Jurkat, Clone E6-1 (cell line): ENCODE data around the gene ZNF484.
"Not testable (repeated sequence)": the region's sequence is repeated elsewhere in the genome, so short reads cannot be mapped to it uniquely, and the experiment has no call there.

Experiments used
- DNase-seq: peaks from one replicate; pipeline ENCODE4 v3.0.0-alpha.2; 2011; ENCODE audit warnings: low read depth, low spot score
- H3K4me3 ChIP-seq: 2 replicates; pipeline ENCODE4 v1.5.1; 2011; ENCODE audit warnings: mild to moderate bottlenecking, low read length, control low read depth, moderate library complexity

The ZNF484 gene

DNA sequence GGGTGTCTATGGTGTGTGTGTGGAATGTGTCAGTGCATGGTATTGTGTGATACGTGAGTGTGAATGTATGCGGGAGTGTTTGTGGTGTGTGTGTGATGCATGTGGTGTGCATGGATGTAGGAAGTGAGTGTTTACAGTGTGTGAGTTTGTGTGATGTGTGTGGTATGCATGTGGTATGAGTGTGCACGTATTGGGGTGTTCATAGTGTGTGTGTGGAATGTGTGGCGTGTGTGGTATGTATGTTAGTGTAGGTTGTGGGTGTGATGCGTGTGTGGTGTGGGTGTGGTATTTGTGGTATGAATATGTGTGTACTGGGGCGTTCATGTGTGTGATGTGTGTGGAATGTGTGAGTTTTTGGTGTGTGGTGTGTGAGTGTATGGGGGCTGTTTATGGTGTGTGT is 73.1 kb downstream of the ZNF484 start:
- H3K4me3 ChIP-seq = no peak overlapping the region
- no peak for DNase-seq

DNA sequence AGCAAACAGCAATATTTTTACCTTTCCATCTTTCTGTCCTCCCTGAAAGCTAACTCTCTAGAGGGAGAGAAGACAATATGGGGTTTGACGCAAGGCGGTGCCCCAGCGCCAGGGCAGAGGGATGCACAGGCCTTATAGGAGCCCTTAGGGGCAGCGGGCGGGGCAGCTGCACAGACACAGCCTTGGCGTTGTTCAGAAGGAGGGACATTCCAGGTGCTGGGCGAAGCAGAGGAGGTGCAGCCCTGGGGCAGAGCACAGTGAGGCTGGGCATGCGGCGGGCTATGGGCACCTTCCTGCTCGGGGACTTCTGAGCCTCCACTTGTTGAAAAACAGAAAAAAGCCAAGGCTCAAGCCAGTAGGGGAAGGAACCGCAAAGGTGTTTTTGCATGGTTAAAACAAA is 79.5 kb downstream of the ZNF484 start:
- no peak for DNase-seq
- no peak overlapping the region for H3K4me3 ChIP-seq

DNA sequence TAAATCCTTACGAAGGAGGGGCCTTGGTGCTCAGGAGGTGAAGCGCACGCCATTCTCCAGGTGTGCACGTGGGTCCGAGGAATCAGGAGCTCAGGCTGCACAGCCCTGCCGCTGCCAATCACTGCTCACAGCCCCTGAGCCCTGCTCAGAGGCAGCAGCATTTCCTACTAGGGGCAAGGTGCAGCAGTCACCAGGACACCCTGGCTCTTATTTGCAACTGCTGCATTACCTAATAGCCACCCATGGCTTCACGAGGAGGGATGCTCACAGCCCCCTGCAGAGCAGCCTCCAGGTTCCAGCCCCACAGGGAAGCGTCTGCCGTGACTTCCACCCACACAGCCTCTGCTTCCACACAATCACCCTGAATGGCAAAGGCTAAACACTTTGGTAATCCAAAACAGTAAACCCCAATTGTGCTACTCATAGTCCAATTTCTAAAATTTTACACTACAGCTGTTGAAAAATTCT is 81.5 kb downstream of the ZNF484 start:
- H3K4me3 ChIP-seq, DNase-seq: not testable (repeated sequence)

GRCh38 chr9:92795598-92796336 is 82.1 kb downstream of the ZNF484 start:
- H3K4me3 ChIP-seq = no peak overlapping the region

More at GRCh38 chr9:92795598-92796336, 82.1 kb downstream of the ZNF484 start:
- DNase-seq = no peak
